ENCODE results near the gene ECM2.

- TF ChIP-seq POLR2A (IDR thresholded peaks at IDR 0.05; ENCODE audit: low read length) (no peak), GATA1 (IDR thresholded peaks at IDR 0.05; ENCODE audit: low read depth, low read length) (no peak)
Observed at GRCh38 chr9:92513349-92513748, 22.4 kb downstream of the ECM2 start.
